ENCODE measurements around the gene PTRH1. TPM values are rescaled to one million over a fixed set of nuclear protein-coding genes. Genes with fewer than 3 reads are reported as not detected.
A peak's percentile ranks its signal among the peaks of the same experiment; 100 is the strongest.

The PTRH1 gene
- total RNA-seq, 1 experiment from 2014 or later = 16.9 TPM

DNA sequence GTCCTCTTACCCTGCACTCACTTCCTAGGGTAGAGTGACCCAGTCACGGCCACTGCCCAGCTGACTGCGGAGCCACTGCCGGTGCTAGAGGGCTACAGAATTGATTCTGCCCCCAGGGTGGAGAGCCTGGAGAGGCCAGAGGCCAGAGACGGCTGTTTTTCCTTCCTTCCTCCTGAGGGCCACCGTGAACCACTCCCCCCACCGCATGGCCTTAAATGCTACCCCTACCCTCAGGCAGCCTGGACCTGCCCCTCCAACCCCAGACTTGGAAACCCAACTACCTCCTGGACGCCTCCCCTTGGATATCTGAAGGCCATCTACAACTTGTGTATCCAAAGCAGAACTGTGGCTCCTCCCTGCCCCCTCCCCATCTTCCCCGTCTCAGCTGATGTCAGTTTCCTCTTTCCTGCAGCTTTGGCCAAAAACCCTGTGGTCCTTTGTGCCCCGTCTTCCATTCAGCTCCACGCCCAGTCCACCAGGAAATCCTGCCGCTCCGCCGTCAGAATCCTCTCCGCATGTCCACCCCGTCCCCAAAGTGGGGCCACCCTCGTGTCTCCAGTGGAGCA is 46.7 kb upstream of the PTRH1 start:
- TF ChIP-seq NR3C1 (CRISPR knock-in tag; conservative IDR thresholded peaks at IDR 0.05; ENCODE audit: low read depth) = no peak
- no peak for TF ChIP-seq GTF2I (CRISPR knock-in tag; conservative IDR thresholded peaks at IDR 0.05)
- TF ChIP-seq, protein P1, sequence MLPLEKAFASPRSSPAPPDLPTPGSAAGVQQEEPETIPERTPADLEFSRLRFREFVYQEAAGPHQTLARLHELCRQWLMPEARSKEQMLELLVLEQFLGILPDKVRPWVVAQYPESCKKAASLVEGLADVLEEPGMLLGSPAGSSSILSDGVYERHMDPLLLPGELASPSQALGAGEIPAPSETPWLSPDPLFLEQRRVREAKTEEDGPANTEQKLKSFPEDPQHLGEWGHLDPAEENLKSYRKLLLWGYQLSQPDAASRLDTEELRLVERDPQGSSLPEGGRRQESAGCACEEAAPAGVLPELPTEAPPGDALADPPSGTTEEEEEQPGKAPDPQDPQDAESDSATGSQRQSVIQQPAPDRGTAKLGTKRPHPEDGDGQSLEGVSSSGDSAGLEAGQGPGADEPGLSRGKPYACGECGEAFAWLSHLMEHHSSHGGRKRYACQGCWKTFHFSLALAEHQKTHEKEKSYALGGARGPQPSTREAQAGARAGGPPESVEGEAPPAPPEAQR (CRISPR knock-in tag; IDR thresholded peaks at IDR 0.05) = no peak
- TF ChIP-seq NFATC4 (CRISPR knock-in tag; IDR thresholded peaks at IDR 0.05) = no peak
- TF ChIP-seq ATF1 (CRISPR knock-in tag; IDR thresholded peaks at IDR 0.05) = no peak
- TF ChIP-seq, protein P2, sequence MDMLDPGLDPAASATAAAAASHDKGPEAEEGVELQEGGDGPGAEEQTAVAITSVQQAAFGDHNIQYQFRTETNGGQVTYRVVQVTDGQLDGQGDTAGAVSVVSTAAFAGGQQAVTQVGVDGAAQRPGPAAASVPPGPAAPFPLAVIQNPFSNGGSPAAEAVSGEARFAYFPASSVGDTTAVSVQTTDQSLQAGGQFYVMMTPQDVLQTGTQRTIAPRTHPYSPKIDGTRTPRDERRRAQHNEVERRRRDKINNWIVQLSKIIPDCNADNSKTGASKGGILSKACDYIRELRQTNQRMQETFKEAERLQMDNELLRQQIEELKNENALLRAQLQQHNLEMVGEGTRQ (CRISPR knock-in tag; IDR thresholded peaks at IDR 0.05) = no peak
- TF ChIP-seq ZNF396 (CRISPR knock-in tag; IDR thresholded peaks at IDR 0.05; ENCODE audit: borderline replicate concordance) = no peak
- no peak for TF ChIP-seq GRHL2 (CRISPR knock-in tag; IDR thresholded peaks at IDR 0.05; ENCODE audit: insufficient replicate concordance, severe bottlenecking)
- TF ChIP-seq TEAD4 (CRISPR knock-in tag; IDR thresholded peaks at IDR 0.05) = no peak
- no peak for TF ChIP-seq EMX1 (CRISPR knock-in tag; IDR thresholded peaks at IDR 0.05)
- no peak for TF ChIP-seq HMGA2 (CRISPR knock-in tag; IDR thresholded peaks at IDR 0.05)
- no peak for TF ChIP-seq NR2C2 (CRISPR knock-in tag; IDR thresholded peaks at IDR 0.05)
- TF ChIP-seq, protein P3, sequence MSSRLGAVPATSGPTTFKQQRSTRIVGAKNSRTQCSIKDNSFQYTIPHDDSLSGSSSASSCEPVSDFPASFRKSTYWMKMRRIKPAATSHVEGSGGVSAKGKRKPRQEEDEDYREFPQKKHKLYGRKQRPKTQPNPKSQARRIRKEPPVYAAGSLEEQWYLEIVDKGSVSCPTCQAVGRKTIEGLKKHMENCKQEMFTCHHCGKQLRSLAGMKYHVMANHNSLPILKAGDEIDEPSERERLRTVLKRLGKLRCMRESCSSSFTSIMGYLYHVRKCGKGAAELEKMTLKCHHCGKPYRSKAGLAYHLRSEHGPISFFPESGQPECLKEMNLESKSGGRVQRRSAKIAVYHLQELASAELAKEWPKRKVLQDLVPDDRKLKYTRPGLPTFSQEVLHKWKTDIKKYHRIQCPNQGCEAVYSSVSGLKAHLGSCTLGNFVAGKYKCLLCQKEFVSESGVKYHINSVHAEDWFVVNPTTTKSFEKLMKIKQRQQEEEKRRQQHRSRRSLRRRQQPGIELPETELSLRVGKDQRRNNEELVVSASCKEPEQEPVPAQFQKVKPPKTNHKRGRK (CRISPR knock-in tag; IDR thresholded peaks at IDR 0.05; ENCODE audit: borderline replicate concordance) = no peak
- no peak for TF ChIP-seq CBFB (CRISPR knock-in tag; IDR thresholded peaks at IDR 0.05; ENCODE audit: low read depth)
- TF ChIP-seq, protein P4, sequence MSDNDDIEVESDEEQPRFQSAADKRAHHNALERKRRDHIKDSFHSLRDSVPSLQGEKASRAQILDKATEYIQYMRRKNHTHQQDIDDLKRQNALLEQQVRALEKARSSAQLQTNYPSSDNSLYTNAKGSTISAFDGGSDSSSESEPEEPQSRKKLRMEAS (CRISPR knock-in tag; IDR thresholded peaks at IDR 0.05) = no peak
- TF ChIP-seq SMAD4 (CRISPR knock-in tag; IDR thresholded peaks at IDR 0.05) = no peak
- no peak for TF ChIP-seq IRF2 (CRISPR knock-in tag; IDR thresholded peaks at IDR 0.05; ENCODE audit: borderline replicate concordance, low read depth)
- TF ChIP-seq SOX15 (CRISPR knock-in tag; IDR thresholded peaks at IDR 0.05) = no peak
- ChIA-PET POLR2A (interaction anchor here (0.6 kb wide), 1 partner anchor 168 kb away, joined by 3 read pairs; no protein-coding TSS in a partner anchor), CTCF (interaction anchor here (0.8 to 3.1 kb wide), 6 partner anchors 9 to 159 kb away, joined by 3 to 30 read pairs (median 6); partner anchors contain the start of genes CDK9, FPGS and TOR2A)
- Mint-ChIP-seq H3K9me3 (no peaks in the 10 kb centered on the region), H3K4me1 (peaks cover 33% of the 10 kb centered on the region), H3K27ac (no peak overlapping the region), H3K27me3 (ENCODE audit: low read depth) (peaks cover 12% of the 10 kb centered on the region), H3K4me3 (0 out of 2 replicates have a peak overlapping the region, but pooled peaks have one; percentile 7), H3K36me3 (no peaks in the 10 kb centered on the region)
- DNase-seq (ENCODE audit: low spot score) (no peak), ATAC-seq (peak; percentile 10)

DNA sequence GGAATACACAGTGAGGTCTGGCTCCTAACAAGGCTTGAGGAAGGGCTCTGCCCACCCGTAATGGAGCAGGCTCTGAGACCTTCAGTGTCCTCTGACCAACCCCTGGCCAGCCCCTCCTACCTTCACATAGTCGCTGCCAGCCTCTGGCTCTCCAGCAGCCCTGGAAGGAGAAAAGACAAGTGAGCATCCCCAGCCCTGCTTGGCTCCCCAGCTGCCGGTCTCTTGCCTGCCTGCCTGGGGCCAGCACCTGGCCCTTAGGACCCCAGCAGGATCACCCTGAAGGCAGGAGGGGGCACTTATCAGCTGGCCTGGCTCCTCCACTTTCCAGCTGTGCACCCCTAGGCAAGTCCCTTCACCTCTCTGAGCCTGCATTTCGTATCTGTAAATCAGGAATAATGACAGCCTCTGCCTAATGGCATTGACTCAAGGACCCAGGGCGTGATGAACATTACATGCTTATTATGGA is 46.1 kb upstream of the PTRH1 start:
- ATAC-seq (no peak; the same call in 1 of the 2 replicates), DNase-seq (ENCODE audit: low spot score) (no peak)
- no peak overlapping the region for H3K27ac Mint-ChIP-seq
- POLR2A ChIA-PET = interaction anchor here (1.0 kb wide), 1 partner anchor 19 kb away, joined by 3 read pairs; no protein-coding TSS in a partner anchor
- no peak overlapping the region for H3K4me3 Mint-ChIP-seq
- peaks cover 18% of the 10 kb centered on the region for H3K27me3 Mint-ChIP-seq (ENCODE audit: low read depth)
- CTCF ChIA-PET = interaction anchor here (0.7 to 3.1 kb wide), 4 partner anchors 10 to 160 kb away, joined by 3 to 30 read pairs (median 6); partner anchors contain the start of gene TOR2A
- H3K4me1 Mint-ChIP-seq = peaks cover 30% of the 10 kb centered on the region
- no peaks in the 10 kb centered on the region for H3K9me3 Mint-ChIP-seq
- no peaks in the 10 kb centered on the region for H3K36me3 Mint-ChIP-seq
- TF ChIP-seq, protein P5, sequence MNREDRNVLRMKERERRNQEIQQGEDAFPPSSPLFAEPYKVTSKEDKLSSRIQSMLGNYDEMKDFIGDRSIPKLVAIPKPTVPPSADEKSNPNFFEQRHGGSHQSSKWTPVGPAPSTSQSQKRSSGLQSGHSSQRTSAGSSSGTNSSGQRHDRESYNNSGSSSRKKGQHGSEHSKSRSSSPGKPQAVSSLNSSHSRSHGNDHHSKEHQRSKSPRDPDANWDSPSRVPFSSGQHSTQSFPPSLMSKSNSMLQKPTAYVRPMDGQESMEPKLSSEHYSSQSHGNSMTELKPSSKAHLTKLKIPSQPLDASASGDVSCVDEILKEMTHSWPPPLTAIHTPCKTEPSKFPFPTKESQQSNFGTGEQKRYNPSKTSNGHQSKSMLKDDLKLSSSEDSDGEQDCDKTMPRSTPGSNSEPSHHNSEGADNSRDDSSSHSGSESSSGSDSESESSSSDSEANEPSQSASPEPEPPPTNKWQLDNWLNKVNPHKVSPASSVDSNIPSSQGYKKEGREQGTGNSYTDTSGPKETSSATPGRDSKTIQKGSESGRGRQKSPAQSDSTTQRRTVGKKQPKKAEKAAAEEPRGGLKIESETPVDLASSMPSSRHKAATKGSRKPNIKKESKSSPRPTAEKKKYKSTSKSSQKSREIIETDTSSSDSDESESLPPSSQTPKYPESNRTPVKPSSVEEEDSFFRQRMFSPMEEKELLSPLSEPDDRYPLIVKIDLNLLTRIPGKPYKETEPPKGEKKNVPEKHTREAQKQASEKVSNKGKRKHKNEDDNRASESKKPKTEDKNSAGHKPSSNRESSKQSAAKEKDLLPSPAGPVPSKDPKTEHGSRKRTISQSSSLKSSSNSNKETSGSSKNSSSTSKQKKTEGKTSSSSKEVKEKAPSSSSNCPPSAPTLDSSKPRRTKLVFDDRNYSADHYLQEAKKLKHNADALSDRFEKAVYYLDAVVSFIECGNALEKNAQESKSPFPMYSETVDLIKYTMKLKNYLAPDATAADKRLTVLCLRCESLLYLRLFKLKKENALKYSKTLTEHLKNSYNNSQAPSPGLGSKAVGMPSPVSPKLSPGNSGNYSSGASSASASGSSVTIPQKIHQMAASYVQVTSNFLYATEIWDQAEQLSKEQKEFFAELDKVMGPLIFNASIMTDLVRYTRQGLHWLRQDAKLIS (CRISPR knock-in tag; IDR thresholded peaks at IDR 0.05; ENCODE audit: borderline replicate concordance) = no peak
- TF ChIP-seq RELA (CRISPR knock-in tag; IDR thresholded peaks at IDR 0.05; ENCODE audit: borderline replicate concordance) (no peak), FOXP1 (CRISPR knock-in tag; IDR thresholded peaks at IDR 0.05; ENCODE audit: borderline replicate concordance) (no peak), ATF1 (CRISPR knock-in tag; IDR thresholded peaks at IDR 0.05) (no peak), SMAD3 (CRISPR knock-in tag; IDR thresholded peaks at IDR 0.05; ENCODE audit: borderline replicate concordance) (no peak), TEAD1 (CRISPR knock-in tag; IDR thresholded peaks at IDR 0.05) (no peak)
- TF ChIP-seq, protein P6, sequence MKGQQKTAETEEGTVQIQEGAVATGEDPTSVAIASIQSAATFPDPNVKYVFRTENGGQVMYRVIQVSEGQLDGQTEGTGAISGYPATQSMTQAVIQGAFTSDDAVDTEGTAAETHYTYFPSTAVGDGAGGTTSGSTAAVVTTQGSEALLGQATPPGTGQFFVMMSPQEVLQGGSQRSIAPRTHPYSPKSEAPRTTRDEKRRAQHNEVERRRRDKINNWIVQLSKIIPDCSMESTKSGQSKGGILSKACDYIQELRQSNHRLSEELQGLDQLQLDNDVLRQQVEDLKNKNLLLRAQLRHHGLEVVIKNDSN (CRISPR knock-in tag; IDR thresholded peaks at IDR 0.05) = no peak
- TF ChIP-seq, protein P7, sequence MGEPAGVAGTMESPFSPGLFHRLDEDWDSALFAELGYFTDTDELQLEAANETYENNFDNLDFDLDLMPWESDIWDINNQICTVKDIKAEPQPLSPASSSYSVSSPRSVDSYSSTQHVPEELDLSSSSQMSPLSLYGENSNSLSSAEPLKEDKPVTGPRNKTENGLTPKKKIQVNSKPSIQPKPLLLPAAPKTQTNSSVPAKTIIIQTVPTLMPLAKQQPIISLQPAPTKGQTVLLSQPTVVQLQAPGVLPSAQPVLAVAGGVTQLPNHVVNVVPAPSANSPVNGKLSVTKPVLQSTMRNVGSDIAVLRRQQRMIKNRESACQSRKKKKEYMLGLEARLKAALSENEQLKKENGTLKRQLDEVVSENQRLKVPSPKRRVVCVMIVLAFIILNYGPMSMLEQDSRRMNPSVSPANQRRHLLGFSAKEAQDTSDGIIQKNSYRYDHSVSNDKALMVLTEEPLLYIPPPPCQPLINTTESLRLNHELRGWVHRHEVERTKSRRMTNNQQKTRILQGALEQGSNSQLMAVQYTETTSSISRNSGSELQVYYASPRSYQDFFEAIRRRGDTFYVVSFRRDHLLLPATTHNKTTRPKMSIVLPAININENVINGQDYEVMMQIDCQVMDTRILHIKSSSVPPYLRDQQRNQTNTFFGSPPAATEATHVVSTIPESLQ (CRISPR knock-in tag; IDR thresholded peaks at IDR 0.05) = no peak

Measured in WTC11 (cell line).